ENCODE data around the gene C16orf78.

The C16orf78 gene

DNA sequence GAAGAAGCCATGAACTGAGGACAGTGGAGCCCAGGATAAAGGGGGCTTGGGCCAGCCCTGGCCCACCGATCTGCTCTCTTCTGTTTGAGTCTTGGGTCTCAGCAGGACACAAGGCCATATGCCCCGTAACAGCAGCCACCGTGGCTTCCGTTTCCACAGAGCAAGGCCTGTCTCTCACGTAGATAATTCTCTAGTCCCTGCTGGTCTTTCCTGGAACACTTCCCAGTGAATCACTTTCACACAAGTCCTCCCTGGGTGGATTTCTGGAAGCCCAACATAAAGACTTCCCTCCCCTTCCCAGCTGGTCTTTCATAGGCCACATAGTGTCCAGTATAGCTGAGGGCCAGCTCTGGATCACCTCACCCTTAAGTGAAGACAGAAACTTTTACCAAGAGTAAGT, 19.9 kb upstream of the C16orf78 start:
- H3F3A ChIP-seq (ENCODE audit: insufficient read depth, low read length): no peaks in the 10 kb centered on the region
- no peaks in the 10 kb centered on the region for H3K36me3 ChIP-seq (ENCODE audit: insufficient read depth, low read length)
- H3K27me3 ChIP-seq (ENCODE audit: insufficient read depth, low read length): no peaks in the 10 kb centered on the region
- TF ChIP-seq EZH2 (IDR thresholded peaks at IDR 0.05; ENCODE audit: borderline replicate concordance, low read length) (no peak), CTCF (IDR thresholded peaks at IDR 0.05; ENCODE audit: low read length) (no peak)
- no peak overlapping the region for H3K4me3 ChIP-seq (ENCODE audit: low read depth, low read length, poor library complexity, severe bottlenecking)
- H3K4me1 ChIP-seq (ENCODE audit: insufficient read depth, low read length, severe bottlenecking): no peaks in the 10 kb centered on the region
- H3K4me2 ChIP-seq (ENCODE audit: low read length): no peak overlapping the region
- H3K79me2 ChIP-seq (ENCODE audit: insufficient read depth, low read length): no peaks in the 10 kb centered on the region
- H3K9ac ChIP-seq (ENCODE audit: low read length): no peak overlapping the region
- H4K20me1 ChIP-seq (ENCODE audit: insufficient read depth, low read length): no peaks in the 10 kb centered on the region
- no peaks in the 10 kb centered on the region for H3K9me2 ChIP-seq (ENCODE audit: low read depth, low read length)
- no peak overlapping the region for H3K27ac ChIP-seq (ENCODE audit: low read depth, low read length, poor library complexity, severe bottlenecking)
- H2AFZ ChIP-seq (ENCODE audit: low read length): no peak overlapping the region
- no peaks in the 10 kb centered on the region for H3K9me3 ChIP-seq (ENCODE audit: low read length)

DNA sequence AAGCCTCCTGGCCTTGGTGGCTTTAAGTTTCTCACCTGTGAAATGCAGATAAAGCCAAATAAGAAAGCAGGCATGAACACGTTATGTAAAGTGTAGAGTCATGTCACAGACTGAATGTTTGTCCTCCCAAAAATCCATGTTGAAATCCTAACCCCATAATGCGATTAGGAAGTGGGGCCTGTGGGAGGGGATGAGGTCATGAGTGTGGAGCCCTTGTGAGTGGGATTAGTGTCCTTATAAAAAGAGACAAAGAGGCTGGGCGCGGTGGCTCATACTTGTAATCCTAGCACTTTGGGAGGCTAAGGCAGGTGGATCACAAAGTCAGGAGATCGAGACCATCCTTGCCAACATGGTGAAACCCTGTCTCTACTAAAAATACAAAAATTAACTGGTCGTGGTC, 19.5 kb upstream of the C16orf78 start:
- no peaks in the 10 kb centered on the region for H3K4me1 ChIP-seq (ENCODE audit: insufficient read depth, low read length, severe bottlenecking)
- no peaks in the 10 kb centered on the region for H4K20me1 ChIP-seq (ENCODE audit: insufficient read depth, low read length)
- H3K27ac ChIP-seq (ENCODE audit: low read depth, low read length, poor library complexity, severe bottlenecking): no peak overlapping the region
- H3F3A ChIP-seq (ENCODE audit: insufficient read depth, low read length): no peaks in the 10 kb centered on the region
- no peaks in the 10 kb centered on the region for H3K27me3 ChIP-seq (ENCODE audit: insufficient read depth, low read length)
- no peak overlapping the region for H2AFZ ChIP-seq (ENCODE audit: low read length)
- H3K79me2 ChIP-seq (ENCODE audit: insufficient read depth, low read length): no peaks in the 10 kb centered on the region
- no peaks in the 10 kb centered on the region for H3K9me2 ChIP-seq (ENCODE audit: low read depth, low read length)
- H3K9me3 ChIP-seq (ENCODE audit: low read length): no peaks in the 10 kb centered on the region
- TF ChIP-seq CTCF (IDR thresholded peaks at IDR 0.05; ENCODE audit: low read length) (no peak), EZH2 (IDR thresholded peaks at IDR 0.05; ENCODE audit: borderline replicate concordance, low read length) (no peak)
- H3K4me2 ChIP-seq (ENCODE audit: low read length): no peak overlapping the region
- no peaks in the 10 kb centered on the region for H3K36me3 ChIP-seq (ENCODE audit: insufficient read depth, low read length)
- no peak overlapping the region for H3K4me3 ChIP-seq (ENCODE audit: low read depth, low read length, poor library complexity, severe bottlenecking)
- no peak overlapping the region for H3K9ac ChIP-seq (ENCODE audit: low read length)

DNA sequence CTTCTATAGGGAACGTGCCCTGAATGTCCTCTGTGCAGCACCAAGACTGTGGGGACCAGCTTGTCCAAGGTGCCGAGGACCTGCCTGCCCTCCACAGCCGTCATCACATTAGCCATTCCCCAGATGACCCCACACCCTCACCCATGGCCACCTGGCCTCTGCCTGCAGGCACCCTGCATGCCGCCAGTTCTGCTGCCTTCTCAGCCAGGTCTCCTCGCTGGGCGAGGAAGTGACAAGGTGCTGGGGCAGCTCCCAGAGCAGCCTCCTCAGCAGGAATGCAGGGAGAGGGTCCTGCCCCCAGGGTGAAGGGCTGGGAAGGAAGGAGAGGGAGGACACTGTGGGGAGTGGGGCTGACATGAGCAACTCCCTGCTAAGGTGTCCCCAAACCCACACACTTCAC, 18.6 kb upstream of the C16orf78 start:
- Histone ChIP-seq H3K4me3 (ENCODE audit: low read depth, low read length, poor library complexity, severe bottlenecking) (no peak overlapping the region), H2AFZ (ENCODE audit: low read length) (no peak overlapping the region), H3K27ac (ENCODE audit: low read depth, low read length, poor library complexity, severe bottlenecking) (no peak overlapping the region), H3K79me2 (ENCODE audit: insufficient read depth, low read length) (no peaks in the 10 kb centered on the region), H3K9me3 (ENCODE audit: low read length) (no peaks in the 10 kb centered on the region), H3K9me2 (ENCODE audit: low read depth, low read length) (no peaks in the 10 kb centered on the region), H3K4me2 (ENCODE audit: low read length) (no peak overlapping the region), H3K9ac (ENCODE audit: low read length) (no peak overlapping the region), H3K36me3 (ENCODE audit: insufficient read depth, low read length) (no peaks in the 10 kb centered on the region), H3F3A (ENCODE audit: insufficient read depth, low read length) (no peaks in the 10 kb centered on the region), H3K4me1 (ENCODE audit: insufficient read depth, low read length, severe bottlenecking) (no peaks in the 10 kb centered on the region), H4K20me1 (ENCODE audit: insufficient read depth, low read length) (no peaks in the 10 kb centered on the region), H3K27me3 (ENCODE audit: insufficient read depth, low read length) (no peaks in the 10 kb centered on the region)
- TF ChIP-seq CTCF (IDR thresholded peaks at IDR 0.05; ENCODE audit: low read length) (no peak), EZH2 (IDR thresholded peaks at IDR 0.05; ENCODE audit: borderline replicate concordance, low read length) (no peak)
